ENCODE data around the gene TMEM115.

The TMEM115 gene

GRCh38 chr3:50334339-50335075, 24.8 kb downstream of the TMEM115 start:
- TF ChIP-seq PATZ1 (CRISPR knock-in tag; IDR thresholded peaks at IDR 0.05; ENCODE audit: borderline replicate concordance): no peak
- TF ChIP-seq ZNF8 (CRISPR knock-in tag; IDR thresholded peaks at IDR 0.05): no peak
- TF ChIP-seq PPARA (CRISPR knock-in tag; IDR thresholded peaks at IDR 0.05; ENCODE audit: borderline replicate concordance): no peak
- TF ChIP-seq RARB (CRISPR knock-in tag; IDR thresholded peaks at IDR 0.05): no peak
- TF ChIP-seq ZC3H10 (CRISPR knock-in tag; IDR thresholded peaks at IDR 0.05): no peak
- no peak for TF ChIP-seq ZFP30 (CRISPR knock-in tag; IDR thresholded peaks at IDR 0.05)
- TF ChIP-seq GLIS3 (CRISPR knock-in tag; IDR thresholded peaks at IDR 0.05): no peak
- TF ChIP-seq TSHZ2 (CRISPR knock-in tag; IDR thresholded peaks at IDR 0.05): no peak
- no peak for ATAC-seq

GRCh38 chr3:50333744-50334328, 25.5 kb downstream of the TMEM115 start:
- no peak for ATAC-seq
- TF ChIP-seq ZNF565 (CRISPR knock-in tag; conservative IDR thresholded peaks at IDR 0.05; ENCODE audit: low read depth) (no peak), TSHZ2 (CRISPR knock-in tag; IDR thresholded peaks at IDR 0.05) (no peak), ZNF8 (CRISPR knock-in tag; IDR thresholded peaks at IDR 0.05) (no peak), SNAI2 (CRISPR knock-in tag; IDR thresholded peaks at IDR 0.05) (no peak), ZC3H10 (CRISPR knock-in tag; IDR thresholded peaks at IDR 0.05) (no peak)

- no peak for ATAC-seq
- TF ChIP-seq ZFP30 (CRISPR knock-in tag; IDR thresholded peaks at IDR 0.05): no peak
- TF ChIP-seq ZFP3 (CRISPR knock-in tag; IDR thresholded peaks at IDR 0.05): no peak
- no peak for TF ChIP-seq CSDC2 (CRISPR knock-in tag; IDR thresholded peaks at IDR 0.05)
- TF ChIP-seq TCF4 (CRISPR knock-in tag; IDR thresholded peaks at IDR 0.05; ENCODE audit: borderline replicate concordance): no peak
- no peak for TF ChIP-seq ZC3H10 (CRISPR knock-in tag; IDR thresholded peaks at IDR 0.05)
- TF ChIP-seq BACH2 (CRISPR knock-in tag; IDR thresholded peaks at IDR 0.05; ENCODE audit: borderline replicate concordance): no peak
- TF ChIP-seq PATZ1 (CRISPR knock-in tag; IDR thresholded peaks at IDR 0.05; ENCODE audit: borderline replicate concordance): no peak
- TF ChIP-seq ESRRG (CRISPR knock-in tag; IDR thresholded peaks at IDR 0.05): no peak
- no peak for TF ChIP-seq TSHZ2 (CRISPR knock-in tag; IDR thresholded peaks at IDR 0.05)
- TF ChIP-seq CSRNP3 (CRISPR knock-in tag; IDR thresholded peaks at IDR 0.05): no peak
- no peak for TF ChIP-seq ISL1 (CRISPR knock-in tag; IDR thresholded peaks at IDR 0.05)
- no peak for TF ChIP-seq CREB5 (CRISPR knock-in tag; IDR thresholded peaks at IDR 0.05; ENCODE audit: low read depth)
- no peak for TF ChIP-seq OSR1 (CRISPR knock-in tag; IDR thresholded peaks at IDR 0.05)
Measured at GRCh38 chr3:50331364-50331907, 27.9 kb downstream of the TMEM115 start.

All from SK-N-SH treated with all-trans-retinoic acid at 6 μM for 48 hours (cell line).